Gastroesophageal sphincter (tissue), 4 donors: Measurements from ENCODE around the gene GOLM1. TPM values are rescaled to one million over a fixed set of nuclear protein-coding genes. Genes with fewer than 3 reads are reported as not detected.

Experiments used
- ATAC-seq: fragments of 150-250 bp; one replicate; pipeline ENCODE4 v1.9.1; 2016; ENCODE audit warnings: mild to moderate bottlenecking, moderate library complexity
- H3K27ac ChIP-seq, 4 donors: fragments of 200-600 bp; sonication (generic) in 3 of 4; 1 replicate in 3 of 4; 2 replicates in 1 of 4; pipeline ENCODE4 v1.5.1; 2016 to 2019
- H3K27me3 ChIP-seq: fragments of 200-600 bp; sonication (generic); one replicate; pipeline ENCODE4 v1.5.1; 2019
- H3K36me3 ChIP-seq, 2 donors: fragments of 200-600 bp; sonication (generic); one replicate each; pipeline ENCODE4 v1.5.1; 2019; ENCODE audit warnings: control low read depth in 1 of 2
- H3K4me1 ChIP-seq, 3 donors: fragments of 200-600 bp; sonication (generic); 1 replicate in 2 of 3; 2 replicates in 1 of 3; pipeline ENCODE4 v1.5.1; 2016 to 2019; ENCODE audit warnings: control low read depth in 2 of 3
- H3K4me3 ChIP-seq, 2 donors: fragments of 200-600 bp; sonication (generic); one replicate each; pipeline ENCODE4 v1.5.1; 2019; ENCODE audit warnings: mild to moderate bottlenecking in 1 of 2, moderate library complexity in 1 of 2
- H3K9me3 ChIP-seq, 3 donors: fragments of 200-600 bp; sonication (generic); one replicate each; pipeline ENCODE4 v1.5.1; 2017 to 2019; ENCODE audit warnings: control low read depth in 2 of 3
- CTCF ChIP-seq, 4 experiments: fragments of 200-600 bp in 2 of 4; fragments of 450-650 bp in 2 of 4; sonication (generic) in 1 of 4; IDR thresholded peaks; one replicate each; pipeline ENCODE4 v1.5.1; 2017 to 2019; ENCODE audit warnings: antibody characterized with exemption in 4 of 4, mild to moderate bottlenecking in 2 of 4, moderate library complexity in 2 of 4
- EP300 ChIP-seq: sonication (generic); formaldehyde crosslinking; IDR thresholded peaks from one replicate; pipeline ENCODE4 v1.6.1; 2017; ENCODE audit warnings: antibody characterized with exemption, mild to moderate bottlenecking
- POLR2A ChIP-seq, 2 donors: fragments of 450-650 bp; IDR thresholded peaks; one replicate each; pipeline ENCODE4 v1.6.1; 2017; ENCODE audit warnings: antibody characterized with exemption in 2 of 2, mild to moderate bottlenecking in 2 of 2, moderate library complexity in 1 of 2
- POLR2AphosphoS5 ChIP-seq: sonication (generic); formaldehyde crosslinking; IDR thresholded peaks from one replicate; pipeline ENCODE4 v1.6.1; 2017; ENCODE audit warnings: antibody characterized with exemption
- WGBS, 2 donors: methylation state at CpG; one replicate each; pipeline ENCODE4 v1.1.5; 2018; ENCODE audit warnings: low coverage in 1 of 2; 5-methylcytosine and 5-hydroxymethylcytosine counted together
- total RNA-seq, 4 donors: library from RNA; depleted of rRNA; stranded (reverse); fragments of >200 nt; gene quantifications; one replicate each; pipeline ENCODE4 v1.1.0, GENCODE V29; 2016

The GOLM1 gene
- total RNA-seq, 4 donors from 2014 or later, result 4.8 to 22.2 (median 8.0) TPM

GRCh38 chr9:86075132-86076109 is 23.9 kb downstream of the GOLM1 start:
- H3K4me1 ChIP-seq, result no peaks in the 10 kb centered on the region
- peaks cover 0 to 6% of the 10 kb centered on the region in 2 donors for H3K36me3 ChIP-seq
- no peak for TF ChIP-seq CTCF (IDR thresholded peaks at IDR 0.05)
- TF ChIP-seq POLR2A (IDR thresholded peaks at IDR 0.05), result no peak
- no peak for TF ChIP-seq POLR2AphosphoS5
- TF ChIP-seq EP300, result no peak
- no peaks in the 10 kb centered on the region for H3K9me3 ChIP-seq
- H3K27ac ChIP-seq, result no peak overlapping the region
- WGBS, 2 donors, result 88 to 92% methylated on average over 12 of the region's 12 CpGs
- no peak overlapping the region for H3K4me3 ChIP-seq
- no peak for ATAC-seq
- H3K27me3 ChIP-seq, result no peaks in the 10 kb centered on the region

- Histone ChIP-seq H3K4me3 (no peak overlapping the region), H3K4me1 (no peaks in the 10 kb centered on the region), H3K27ac (no peak overlapping the region), H3K9me3 (no peaks in the 10 kb centered on the region), H3K27me3 (no peaks in the 10 kb centered on the region), H3K36me3 (peaks cover 0 to 6% of the 10 kb centered on the region in 2 donors)
- TF ChIP-seq POLR2A (IDR thresholded peaks at IDR 0.05) (no peak), CTCF (IDR thresholded peaks at IDR 0.05) (no peak), EP300 (no peak), POLR2AphosphoS5 (no peak)
- WGBS, 2 donors, result no CpG with 5 or more reads among the region's 1 CpG
- no peak for ATAC-seq
Measured at GRCh38 chr9:86073839-86074238, 25.5 kb downstream of the GOLM1 start.

DNA sequence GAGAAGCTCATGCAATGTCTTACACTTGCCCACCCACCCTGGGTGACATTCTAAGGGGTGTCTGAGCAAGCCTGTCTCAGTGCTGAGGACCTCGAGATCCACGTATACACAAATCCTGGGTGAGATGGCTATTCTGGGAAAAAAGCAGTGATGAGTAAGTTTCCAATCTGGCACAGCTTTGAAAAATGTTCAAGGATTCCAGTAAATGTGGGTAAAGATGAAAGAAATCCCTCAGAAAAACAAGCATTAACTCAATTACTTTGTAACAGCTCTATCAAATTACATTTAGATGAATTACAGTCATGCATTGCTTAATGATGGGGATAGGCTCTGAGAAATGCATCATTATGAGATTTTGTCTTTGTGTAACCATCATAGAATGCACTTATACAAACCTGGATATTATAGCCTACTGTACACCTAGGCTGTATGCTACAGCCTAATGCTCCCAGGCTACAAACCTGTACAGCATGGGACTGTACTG is 26.9 kb downstream of the GOLM1 start:
- Histone ChIP-seq H3K4me3 (no peak overlapping the region), H3K9me3 (no peaks in the 10 kb centered on the region), H3K4me1 (no peaks in the 10 kb centered on the region), H3K27me3 (no peaks in the 10 kb centered on the region), H3K36me3 (peaks cover 0 to 4% of the 10 kb centered on the region in 2 donors), H3K27ac (no peak overlapping the region)
- no peak for TF ChIP-seq EP300
- TF ChIP-seq POLR2AphosphoS5, result no peak
- TF ChIP-seq POLR2A (IDR thresholded peaks at IDR 0.05), result no peak
- TF ChIP-seq CTCF (IDR thresholded peaks at IDR 0.05), result no peak
- 72% methylated on average over 2 of the region's 2 CpGs; no CpG with 5 or more reads in 1 of the 2 donors for WGBS, 2 donors
- no peak for ATAC-seq

GRCh38 chr9:86069206-86069869 is 30.0 kb downstream of the GOLM1 start:
- Histone ChIP-seq H3K27me3 (no peaks in the 10 kb centered on the region), H3K9me3 (no peaks in the 10 kb centered on the region), H3K27ac (no peak overlapping the region), H3K36me3 (no peaks in the 10 kb centered on the region), H3K4me3 (no peak overlapping the region), H3K4me1 (no peaks in the 10 kb centered on the region)
- TF ChIP-seq CTCF (IDR thresholded peaks at IDR 0.05), result no peak
- no peak for TF ChIP-seq POLR2AphosphoS5
- no peak for TF ChIP-seq EP300
- 66 to 82% methylated on average over 6 to 7 of the region's 7 CpGs for WGBS, 2 donors
- ATAC-seq, result no peak
